HEK293 (cell line): Measurements from ENCODE around the gene RMP24.

Experiments
- GFI1B ChIP-seq: fragments of 450-650 bp; formaldehyde crosslinking; IDR thresholded peaks from 2 replicates; pipeline ENCODE4 v1.5.1; 2016; ENCODE audit warnings: missing biosample characterization, missing genetic modification characterization
- IKZF3 ChIP-seq: fragments of 450-650 bp; IDR thresholded peaks from 2 replicates; pipeline ENCODE4 v1.5.0; 2018; ENCODE audit warnings: missing biosample characterization, mild to moderate bottlenecking, missing genetic modification characterization, moderate library complexity
- PRDM1 ChIP-seq: fragments of 450-650 bp; formaldehyde crosslinking; IDR thresholded peaks from 2 replicates; pipeline ENCODE4; 2016; ENCODE audit warnings: missing biosample characterization, missing genetic modification characterization
- SCRT1 ChIP-seq: fragments of 450-650 bp; formaldehyde crosslinking; IDR thresholded peaks from 2 replicates; pipeline ENCODE4 v1.5.1; 2016; ENCODE audit warnings: missing biosample characterization, missing genetic modification characterization, borderline replicate concordance
- SP2 ChIP-seq: fragments of 450-650 bp; formaldehyde crosslinking; IDR thresholded peaks from 2 replicates; pipeline ENCODE4 v1.5.1; 2016; ENCODE audit warnings: missing biosample characterization, missing genetic modification characterization
- ZBTB1 ChIP-seq: fragments of 450-650 bp; formaldehyde crosslinking; IDR thresholded peaks from 2 replicates; pipeline ENCODE4 v1.5.1; 2016; ENCODE audit warnings: missing biosample characterization, missing genetic modification characterization
- ZEB2 ChIP-seq: fragments of 450-650 bp; formaldehyde crosslinking; IDR thresholded peaks from 2 replicates; pipeline ENCODE4 v1.5.1; 2016; ENCODE audit warnings: missing biosample characterization, missing genetic modification characterization
- ZNF121 ChIP-seq: fragments of 450-650 bp; formaldehyde crosslinking; IDR thresholded peaks from 2 replicates; pipeline ENCODE4 v1.5.1; 2016; ENCODE audit warnings: missing biosample characterization, missing genetic modification characterization
- ZNF174 ChIP-seq: fragments of 450-650 bp; formaldehyde crosslinking; IDR thresholded peaks from 2 replicates; pipeline ENCODE4 v1.5.0; 2017; ENCODE audit warnings: missing biosample characterization, mild to moderate bottlenecking, missing genetic modification characterization
- ZNF416 ChIP-seq: fragments of 450-650 bp; formaldehyde crosslinking; IDR thresholded peaks from 2 replicates; pipeline ENCODE4 v1.5.1; 2016; ENCODE audit warnings: missing biosample characterization, missing genetic modification characterization
- ZNF433 ChIP-seq: fragments of 450-650 bp; formaldehyde crosslinking; IDR thresholded peaks from 2 replicates; pipeline ENCODE4 v1.5.1; 2016; ENCODE audit warnings: missing biosample characterization, missing genetic modification characterization, low read depth
- ZNF623 ChIP-seq: fragments of 450-650 bp; formaldehyde crosslinking; IDR thresholded peaks from 2 replicates; pipeline ENCODE4 v1.5.1; 2016; ENCODE audit warnings: missing biosample characterization, missing genetic modification characterization
- ZNF670 ChIP-seq: fragments of 450-650 bp; formaldehyde crosslinking; IDR thresholded peaks from 2 replicates; pipeline ENCODE4 v1.5.1; 2016; ENCODE audit warnings: missing biosample characterization, missing genetic modification characterization, low read depth
- ZNF776 ChIP-seq: fragments of 450-650 bp; formaldehyde crosslinking; IDR thresholded peaks from 2 replicates; pipeline ENCODE4 v1.5.0; 2017; ENCODE audit warnings: missing biosample characterization, missing genetic modification characterization, borderline replicate concordance
- ZNF843 ChIP-seq: fragments of 450-650 bp; formaldehyde crosslinking; IDR thresholded peaks from 2 replicates; pipeline ENCODE4 v1.5.1; 2016; ENCODE audit warnings: missing biosample characterization, missing genetic modification characterization
- ZXDB ChIP-seq: fragments of 450-650 bp; formaldehyde crosslinking; IDR thresholded peaks from 2 replicates; pipeline ENCODE4 v1.5.1; 2016; ENCODE audit warnings: missing biosample characterization, missing genetic modification characterization
- TF ChIP-seq, protein P1 (sequence below): IDR thresholded peaks from 2 replicates; pipeline ENCODE4 v1.6.1; 2011; ENCODE audit warnings: mild to moderate bottlenecking, low read depth, low read length, borderline replicate concordance
- TF ChIP-seq, protein P2 (sequence below): fragments of 450-650 bp; formaldehyde crosslinking; IDR thresholded peaks from 2 replicates; pipeline ENCODE4 v1.5.1; 2016; ENCODE audit warnings: missing biosample characterization, missing genetic modification characterization
- TF ChIP-seq, protein P3 (sequence below): fragments of 450-650 bp; formaldehyde crosslinking; IDR thresholded peaks from 2 replicates; pipeline ENCODE4 v1.5.1; 2016; ENCODE audit warnings: missing biosample characterization, missing genetic modification characterization, low read depth
- TF ChIP-seq, protein P4 (sequence below): fragments of 450-650 bp; formaldehyde crosslinking; IDR thresholded peaks from 2 replicates; pipeline ENCODE4 v1.5.1; 2016; ENCODE audit warnings: missing biosample characterization, missing genetic modification characterization
- TF ChIP-seq, protein P5 (sequence below): fragments of 450-650 bp; formaldehyde crosslinking; IDR thresholded peaks from 2 replicates; pipeline ENCODE4 v1.5.1; 2016; ENCODE audit warnings: missing biosample characterization, missing genetic modification characterization
- TF ChIP-seq, protein P6 (sequence below): fragments of 450-650 bp; formaldehyde crosslinking; IDR thresholded peaks from 2 replicates; pipeline ENCODE4 v1.5.1; 2016; ENCODE audit warnings: missing biosample characterization, missing genetic modification characterization
- TF ChIP-seq, protein P7 (sequence below): fragments of 450-650 bp; formaldehyde crosslinking; IDR thresholded peaks from 2 replicates; pipeline ENCODE4 v1.5.1; 2016; ENCODE audit warnings: missing biosample characterization, missing genetic modification characterization

The RMP24 gene

DNA sequence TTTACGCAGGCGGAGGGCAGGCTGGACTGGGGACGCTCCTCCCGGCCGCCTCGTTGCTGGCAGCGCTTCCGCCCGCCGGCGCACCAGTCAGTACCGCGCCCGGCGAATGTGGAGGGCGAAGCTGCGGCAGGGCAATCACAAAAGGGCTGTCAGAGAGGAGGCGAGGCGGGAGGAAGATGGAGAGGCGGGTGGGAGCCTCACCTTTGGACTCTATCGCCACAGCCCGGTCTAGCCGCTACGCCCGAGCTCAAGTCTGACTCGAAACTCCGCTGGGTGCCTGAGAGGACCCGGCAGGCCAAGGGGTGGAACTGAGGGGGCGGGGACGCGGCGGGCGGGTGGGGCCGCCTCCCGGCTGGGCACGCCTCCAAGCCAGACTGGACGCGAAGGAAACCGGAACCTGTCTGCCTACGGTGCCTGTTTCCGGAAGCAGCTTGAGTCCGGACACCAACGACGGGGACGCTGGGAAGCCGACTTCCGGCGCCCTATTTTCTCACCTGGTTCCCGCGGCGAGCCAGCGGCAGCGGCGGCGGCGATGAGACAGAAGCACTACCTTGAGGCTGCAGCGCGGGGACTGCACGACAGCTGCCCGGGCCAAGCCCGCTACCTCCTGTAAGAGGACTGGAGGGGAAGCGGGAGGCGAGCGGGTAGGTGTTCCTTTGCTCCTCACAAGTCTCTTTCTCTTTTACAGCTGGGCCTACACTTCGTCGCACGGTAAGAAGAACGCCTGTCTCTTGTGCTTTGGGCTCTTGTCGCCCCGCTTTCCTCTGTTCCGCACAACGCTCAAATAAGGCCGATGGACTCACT, at the start of gene RMP24 (continued):
- TF ChIP-seq, protein P1, sequence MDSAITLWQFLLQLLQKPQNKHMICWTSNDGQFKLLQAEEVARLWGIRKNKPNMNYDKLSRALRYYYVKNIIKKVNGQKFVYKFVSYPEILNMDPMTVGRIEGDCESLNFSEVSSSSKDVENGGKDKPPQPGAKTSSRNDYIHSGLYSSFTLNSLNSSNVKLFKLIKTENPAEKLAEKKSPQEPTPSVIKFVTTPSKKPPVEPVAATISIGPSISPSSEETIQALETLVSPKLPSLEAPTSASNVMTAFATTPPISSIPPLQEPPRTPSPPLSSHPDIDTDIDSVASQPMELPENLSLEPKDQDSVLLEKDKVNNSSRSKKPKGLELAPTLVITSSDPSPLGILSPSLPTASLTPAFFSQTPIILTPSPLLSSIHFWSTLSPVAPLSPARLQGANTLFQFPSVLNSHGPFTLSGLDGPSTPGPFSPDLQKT = no peak; the same call in 1 of the 2 replicates
- TF ChIP-seq ZNF416 (tag by site-specific recombination) (no peak), ZNF623 (tag by site-specific recombination) (no peak), ZNF121 (tag by site-specific recombination) (no peak), PRDM1 (tag by site-specific recombination) (no peak), ZNF433 (no peak), SCRT1 (tag by site-specific recombination) (no peak), IKZF3 (tag by site-specific recombination) (peak; percentile 16; the same call in 1 of the 2 replicates), ZNF670 (tag by site-specific recombination) (no peak), ZBTB1 (tag by site-specific recombination) (no peak), ZNF174 (tag by site-specific recombination) (no peak), ZNF843 (tag by site-specific recombination) (peak; percentile 58), SP2 (tag by site-specific recombination) (peak; percentile 88), ZNF776 (tag by site-specific recombination) (no peak), ZXDB (peak; percentile 90), GFI1B (tag by site-specific recombination) (no peak), ZEB2 (tag by site-specific recombination) (peak; percentile 76)
- TF ChIP-seq, protein P2, sequence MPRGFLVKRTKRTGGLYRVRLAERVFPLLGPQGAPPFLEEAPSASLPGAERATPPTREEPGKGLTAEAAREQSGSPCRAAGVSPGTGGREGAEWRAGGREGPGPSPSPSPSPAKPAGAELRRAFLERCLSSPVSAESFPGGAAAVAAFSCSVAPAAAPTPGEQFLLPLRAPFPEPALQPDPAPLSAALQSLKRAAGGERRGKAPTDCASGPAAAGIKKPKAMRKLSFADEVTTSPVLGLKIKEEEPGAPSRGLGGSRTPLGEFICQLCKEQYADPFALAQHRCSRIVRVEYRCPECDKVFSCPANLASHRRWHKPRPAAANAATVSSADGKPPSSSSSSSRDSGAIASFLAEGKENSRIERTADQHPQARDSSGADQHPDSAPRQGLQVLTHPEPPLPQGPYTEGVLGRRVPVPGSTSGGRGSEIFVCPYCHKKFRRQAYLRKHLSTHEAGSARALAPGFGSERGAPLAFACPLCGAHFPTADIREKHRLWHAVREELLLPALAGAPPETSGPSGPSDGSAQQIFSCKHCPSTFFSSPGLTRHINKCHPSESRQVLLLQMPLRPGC (tag by site-specific recombination) = no peak
- TF ChIP-seq, protein P3, sequence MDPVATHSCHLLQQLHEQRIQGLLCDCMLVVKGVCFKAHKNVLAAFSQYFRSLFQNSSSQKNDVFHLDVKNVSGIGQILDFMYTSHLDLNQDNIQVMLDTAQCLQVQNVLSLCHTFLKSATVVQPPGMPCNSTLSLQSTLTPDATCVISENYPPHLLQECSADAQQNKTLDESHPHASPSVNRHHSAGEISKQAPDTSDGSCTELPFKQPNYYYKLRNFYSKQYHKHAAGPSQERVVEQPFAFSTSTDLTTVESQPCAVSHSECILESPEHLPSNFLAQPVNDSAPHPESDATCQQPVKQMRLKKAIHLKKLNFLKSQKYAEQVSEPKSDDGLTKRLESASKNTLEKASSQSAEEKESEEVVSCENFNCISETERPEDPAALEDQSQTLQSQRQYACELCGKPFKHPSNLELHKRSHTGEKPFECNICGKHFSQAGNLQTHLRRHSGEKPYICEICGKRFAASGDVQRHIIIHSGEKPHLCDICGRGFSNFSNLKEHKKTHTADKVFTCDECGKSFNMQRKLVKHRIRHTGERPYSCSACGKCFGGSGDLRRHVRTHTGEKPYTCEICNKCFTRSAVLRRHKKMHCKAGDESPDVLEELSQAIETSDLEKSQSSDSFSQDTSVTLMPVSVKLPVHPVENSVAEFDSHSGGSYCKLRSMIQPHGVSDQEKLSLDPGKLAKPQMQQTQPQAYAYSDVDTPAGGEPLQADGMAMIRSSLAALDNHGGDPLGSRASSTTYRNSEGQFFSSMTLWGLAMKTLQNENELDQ (tag by site-specific recombination) = no peak
- TF ChIP-seq, protein P4, sequence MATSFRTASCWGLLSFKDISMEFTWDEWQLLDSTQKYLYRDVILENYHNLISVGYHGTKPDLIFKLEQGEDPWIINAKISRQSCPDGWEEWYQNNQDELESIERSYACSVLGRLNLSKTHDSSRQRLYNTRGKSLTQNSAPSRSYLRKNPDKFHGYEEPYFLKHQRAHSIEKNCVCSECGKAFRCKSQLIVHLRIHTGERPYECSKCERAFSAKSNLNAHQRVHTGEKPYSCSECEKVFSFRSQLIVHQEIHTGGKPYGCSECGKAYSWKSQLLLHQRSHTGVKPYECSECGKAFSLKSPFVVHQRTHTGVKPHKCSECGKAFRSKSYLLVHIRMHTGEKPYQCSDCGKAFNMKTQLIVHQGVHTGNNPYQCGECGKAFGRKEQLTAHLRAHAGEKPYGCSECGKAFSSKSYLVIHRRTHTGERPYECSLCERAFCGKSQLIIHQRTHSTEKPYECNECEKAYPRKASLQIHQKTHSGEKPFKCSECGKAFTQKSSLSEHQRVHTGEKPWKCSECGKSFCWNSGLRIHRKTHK = no peak
- TF ChIP-seq, protein P5, sequence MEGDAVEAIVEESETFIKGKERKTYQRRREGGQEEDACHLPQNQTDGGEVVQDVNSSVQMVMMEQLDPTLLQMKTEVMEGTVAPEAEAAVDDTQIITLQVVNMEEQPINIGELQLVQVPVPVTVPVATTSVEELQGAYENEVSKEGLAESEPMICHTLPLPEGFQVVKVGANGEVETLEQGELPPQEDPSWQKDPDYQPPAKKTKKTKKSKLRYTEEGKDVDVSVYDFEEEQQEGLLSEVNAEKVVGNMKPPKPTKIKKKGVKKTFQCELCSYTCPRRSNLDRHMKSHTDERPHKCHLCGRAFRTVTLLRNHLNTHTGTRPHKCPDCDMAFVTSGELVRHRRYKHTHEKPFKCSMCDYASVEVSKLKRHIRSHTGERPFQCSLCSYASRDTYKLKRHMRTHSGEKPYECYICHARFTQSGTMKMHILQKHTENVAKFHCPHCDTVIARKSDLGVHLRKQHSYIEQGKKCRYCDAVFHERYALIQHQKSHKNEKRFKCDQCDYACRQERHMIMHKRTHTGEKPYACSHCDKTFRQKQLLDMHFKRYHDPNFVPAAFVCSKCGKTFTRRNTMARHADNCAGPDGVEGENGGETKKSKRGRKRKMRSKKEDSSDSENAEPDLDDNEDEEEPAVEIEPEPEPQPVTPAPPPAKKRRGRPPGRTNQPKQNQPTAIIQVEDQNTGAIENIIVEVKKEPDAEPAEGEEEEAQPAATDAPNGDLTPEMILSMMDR (tag by site-specific recombination) = peak; percentile 7; the same call in 1 of the 2 replicates
- TF ChIP-seq, protein P6, sequence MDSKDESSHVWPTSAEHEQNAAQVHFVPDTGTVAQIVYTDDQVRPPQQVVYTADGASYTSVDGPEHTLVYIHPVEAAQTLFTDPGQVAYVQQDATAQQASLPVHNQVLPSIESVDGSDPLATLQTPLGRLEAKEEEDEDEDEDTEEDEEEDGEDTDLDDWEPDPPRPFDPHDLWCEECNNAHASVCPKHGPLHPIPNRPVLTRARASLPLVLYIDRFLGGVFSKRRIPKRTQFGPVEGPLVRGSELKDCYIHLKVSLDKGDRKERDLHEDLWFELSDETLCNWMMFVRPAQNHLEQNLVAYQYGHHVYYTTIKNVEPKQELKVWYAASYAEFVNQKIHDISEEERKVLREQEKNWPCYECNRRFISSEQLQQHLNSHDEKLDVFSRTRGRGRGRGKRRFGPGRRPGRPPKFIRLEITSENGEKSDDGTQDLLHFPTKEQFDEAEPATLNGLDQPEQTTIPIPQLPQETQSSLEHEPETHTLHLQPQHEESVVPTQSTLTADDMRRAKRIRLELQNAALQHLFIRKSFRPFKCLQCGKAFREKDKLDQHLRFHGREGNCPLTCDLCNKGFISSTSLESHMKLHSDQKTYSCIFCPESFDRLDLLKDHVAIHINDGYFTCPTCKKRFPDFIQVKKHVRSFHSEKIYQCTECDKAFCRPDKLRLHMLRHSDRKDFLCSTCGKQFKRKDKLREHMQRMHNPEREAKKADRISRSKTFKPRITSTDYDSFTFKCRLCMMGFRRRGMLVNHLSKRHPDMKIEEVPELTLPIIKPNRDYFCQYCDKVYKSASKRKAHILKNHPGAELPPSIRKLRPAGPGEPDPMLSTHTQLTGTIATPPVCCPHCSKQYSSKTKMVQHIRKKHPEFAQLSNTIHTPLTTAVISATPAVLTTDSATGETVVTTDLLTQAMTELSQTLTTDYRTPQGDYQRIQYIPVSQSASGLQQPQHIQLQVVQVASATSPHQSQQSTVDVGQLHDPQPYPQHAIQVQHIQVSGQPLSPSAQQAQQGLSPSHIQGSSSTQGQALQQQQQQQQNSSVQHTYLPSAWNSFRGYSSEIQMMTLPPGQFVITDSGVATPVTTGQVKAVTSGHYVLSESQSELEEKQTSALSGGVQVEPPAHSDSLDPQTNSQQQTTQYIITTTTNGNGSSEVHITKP (tag by site-specific recombination) = peak; percentile 60; the same call in 1 of the 2 replicates
- TF ChIP-seq, protein P7, sequence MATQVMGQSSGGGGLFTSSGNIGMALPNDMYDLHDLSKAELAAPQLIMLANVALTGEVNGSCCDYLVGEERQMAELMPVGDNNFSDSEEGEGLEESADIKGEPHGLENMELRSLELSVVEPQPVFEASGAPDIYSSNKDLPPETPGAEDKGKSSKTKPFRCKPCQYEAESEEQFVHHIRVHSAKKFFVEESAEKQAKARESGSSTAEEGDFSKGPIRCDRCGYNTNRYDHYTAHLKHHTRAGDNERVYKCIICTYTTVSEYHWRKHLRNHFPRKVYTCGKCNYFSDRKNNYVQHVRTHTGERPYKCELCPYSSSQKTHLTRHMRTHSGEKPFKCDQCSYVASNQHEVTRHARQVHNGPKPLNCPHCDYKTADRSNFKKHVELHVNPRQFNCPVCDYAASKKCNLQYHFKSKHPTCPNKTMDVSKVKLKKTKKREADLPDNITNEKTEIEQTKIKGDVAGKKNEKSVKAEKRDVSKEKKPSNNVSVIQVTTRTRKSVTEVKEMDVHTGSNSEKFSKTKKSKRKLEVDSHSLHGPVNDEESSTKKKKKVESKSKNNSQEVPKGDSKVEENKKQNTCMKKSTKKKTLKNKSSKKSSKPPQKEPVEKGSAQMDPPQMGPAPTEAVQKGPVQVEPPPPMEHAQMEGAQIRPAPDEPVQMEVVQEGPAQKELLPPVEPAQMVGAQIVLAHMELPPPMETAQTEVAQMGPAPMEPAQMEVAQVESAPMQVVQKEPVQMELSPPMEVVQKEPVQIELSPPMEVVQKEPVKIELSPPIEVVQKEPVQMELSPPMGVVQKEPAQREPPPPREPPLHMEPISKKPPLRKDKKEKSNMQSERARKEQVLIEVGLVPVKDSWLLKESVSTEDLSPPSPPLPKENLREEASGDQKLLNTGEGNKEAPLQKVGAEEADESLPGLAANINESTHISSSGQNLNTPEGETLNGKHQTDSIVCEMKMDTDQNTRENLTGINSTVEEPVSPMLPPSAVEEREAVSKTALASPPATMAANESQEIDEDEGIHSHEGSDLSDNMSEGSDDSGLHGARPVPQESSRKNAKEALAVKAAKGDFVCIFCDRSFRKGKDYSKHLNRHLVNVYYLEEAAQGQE (tag by site-specific recombination) = peak; percentile 23; the same call in 1 of the 2 replicates
